Hepatocyte (in vitro differentiated cells): ENCODE data around the gene NR2E1. TPM values are rescaled to one million over a fixed set of nuclear protein-coding genes. Genes with fewer than 3 reads are reported as not detected.

Experiments
- DNase-seq: peaks from one replicate; pipeline ENCODE4 v3.0.0-alpha.2; 2016; ENCODE audit warnings: low spot score
- H2AFZ ChIP-seq: fragments of 200-600 bp; sonication (generic); 2 replicates; pipeline ENCODE4 v1.6.0; 2016; ENCODE audit warnings: antibody characterized with exemption, mild to moderate bottlenecking
- H3K27ac ChIP-seq: fragments of 200-600 bp; sonication (generic); 2 replicates; pipeline ENCODE4 v1.5.1; 2016; ENCODE audit warnings: mild to moderate bottlenecking
- H3K27me3 ChIP-seq: fragments of 200-600 bp; sonication (generic); 2 replicates; pipeline ENCODE4 v1.6.1; 2016
- H3K36me3 ChIP-seq: fragments of 200-600 bp; sonication (generic); replicated peaks from 2 replicates; pipeline ENCODE4 v1.5.1; 2016; ENCODE audit warnings: low read depth; ENCODE audit not compliant: insufficient read depth
- H3K4me1 ChIP-seq: fragments of 200-600 bp; sonication (generic); 2 replicates; pipeline ENCODE4 v1.5.1; 2016; ENCODE audit warnings: mild to moderate bottlenecking, moderate library complexity; ENCODE audit not compliant: insufficient read depth
- H3K4me2 ChIP-seq: fragments of 200-600 bp; sonication (generic); 2 replicates; pipeline ENCODE4 v1.6.0; 2016
- H3K4me3 ChIP-seq: fragments of 200-600 bp; sonication (generic); 2 replicates; pipeline ENCODE4 v1.5.1; 2016; ENCODE audit warnings: mild to moderate bottlenecking
- H3K79me2 ChIP-seq: fragments of 200-600 bp; sonication (generic); 2 replicates; pipeline ENCODE4 v1.6.0; 2017; ENCODE audit warnings: mild to moderate bottlenecking
- H3K9me2 ChIP-seq: fragments of 200-600 bp; sonication (generic); replicated peaks from 2 replicates; pipeline ENCODE4 v1.6.0; 2017; ENCODE audit warnings: mild to moderate bottlenecking; ENCODE audit not compliant: insufficient read depth
- H3K9me3 ChIP-seq: fragments of 200-600 bp; sonication (generic); 2 replicates; pipeline ENCODE4 v1.5.1; 2016; ENCODE audit warnings: low read depth, mild to moderate bottlenecking
- H4K20me1 ChIP-seq: fragments of 200-600 bp; sonication (generic); 2 replicates; pipeline ENCODE4 v1.6.0; 2016; ENCODE audit warnings: mild to moderate bottlenecking; ENCODE audit not compliant: insufficient read depth, poor library complexity, severe bottlenecking
- CTCF ChIP-seq: fragments of 200-600 bp; sonication (generic); IDR thresholded peaks from 2 replicates; pipeline ENCODE4 v1.5.1; 2016; ENCODE audit warnings: antibody characterized with exemption, mild to moderate bottlenecking; ENCODE audit not compliant: poor library complexity
- EZH2 ChIP-seq: fragments of 200-600 bp; sonication (generic); IDR thresholded peaks from 2 replicates; pipeline ENCODE4 v1.6.1; 2016; ENCODE audit warnings: antibody characterized with exemption, mild to moderate bottlenecking, borderline replicate concordance
- EZH2phosphoT487 ChIP-seq: fragments of 200-600 bp; sonication (generic); IDR thresholded peaks from one replicate; pipeline ENCODE4 v1.6.1; 2018; ENCODE audit warnings: antibody characterized with exemption, mild to moderate bottlenecking, low read depth, moderate library complexity; ENCODE audit not compliant: unreplicated experiment, severe bottlenecking
- WGBS: methylation state at CpG from one replicate; pipeline ENCODE4 v1.1.6; 2016; ENCODE audit warnings: low lambda C conversion rate; ENCODE audit errors: missing lambda C conversion rate; 5-methylcytosine and 5-hydroxymethylcytosine counted together
- polyA plus RNA-seq: library from polyadenylated mRNA; unstranded; fragments of >200 nt; fragmentation: Nextera tagmentation; extraction: Ambion mirVana; gene quantifications from 2 replicates; pipeline ENCODE4 v1.2.1, GENCODE V29; 2016
- total RNA-seq: library from RNA; depleted of rRNA; stranded (reverse); fragments of >200 nt; gene quantifications from 2 replicates; pipeline ENCODE4 v1.2.3, GENCODE V29; 2014

Gene NR2E1
- total and polyA plus RNA-seq, 2 experiments from 2014 or later: not detected

GRCh38 chr6:108130262-108130661 is 35.6 kb upstream of the NR2E1 start:
- H3K27me3 ChIP-seq: peaks cover 3% of the 10 kb centered on the region
- TF ChIP-seq EZH2phosphoT487 (no peak), EZH2 (no peak), CTCF (no peak)
- no peak overlapping the region for H3K4me3 ChIP-seq
- DNase-seq: no peak
- H3K36me3 ChIP-seq: no peaks in the 10 kb centered on the region
- no peak overlapping the region for H2AFZ ChIP-seq
- no peaks in the 10 kb centered on the region for H3K79me2 ChIP-seq
- no peaks in the 10 kb centered on the region for H4K20me1 ChIP-seq
- no peaks in the 10 kb centered on the region for H3K9me3 ChIP-seq
- no peak overlapping the region for H3K27ac ChIP-seq
- no peaks in the 10 kb centered on the region for H3K9me2 ChIP-seq
- H3K4me2 ChIP-seq: no peak overlapping the region
- peaks cover 23% of the 10 kb centered on the region for H3K4me1 ChIP-seq

GRCh38 chr6:108132863-108133262 is 33.0 kb upstream of the NR2E1 start:
- Histone ChIP-seq H3K9me3 (no peaks in the 10 kb centered on the region), H3K27me3 (no peaks in the 10 kb centered on the region), H3K79me2 (no peaks in the 10 kb centered on the region), H3K27ac (no peak overlapping the region), H3K4me3 (no peak overlapping the region), H3K36me3 (no peaks in the 10 kb centered on the region), H4K20me1 (no peaks in the 10 kb centered on the region), H3K9me2 (no peaks in the 10 kb centered on the region), H2AFZ (no peak overlapping the region), H3K4me1 (peaks cover 23% of the 10 kb centered on the region), H3K4me2 (no peak overlapping the region)
- TF ChIP-seq EZH2phosphoT487: no peak
- no peak for TF ChIP-seq CTCF
- TF ChIP-seq EZH2: no peak
- no peak for DNase-seq
- WGBS: 80% methylated on average over 4 of the region's 4 CpGs

GRCh38 chr6:108133594-108134179 is 32.1 kb upstream of the NR2E1 start:
- peak overlapping the region; percentile 11 for H3K4me3 ChIP-seq
- DNase-seq: peak; percentile 94
- peak overlapping the region; percentile 64 for H2AFZ ChIP-seq
- peaks cover 19% of the 10 kb centered on the region for H3K4me1 ChIP-seq
- H3K27me3 ChIP-seq: no peaks in the 10 kb centered on the region
- WGBS: 8% methylated on average over 30 of the region's 36 CpGs
- H3K27ac ChIP-seq: peak overlapping the region; percentile 89
- TF ChIP-seq EZH2 (no peak), EZH2phosphoT487 (no peak), CTCF (peak; percentile 12)
- no peaks in the 10 kb centered on the region for H4K20me1 ChIP-seq
- no peaks in the 10 kb centered on the region for H3K9me2 ChIP-seq
- no peaks in the 10 kb centered on the region for H3K9me3 ChIP-seq
- H3K79me2 ChIP-seq: no peaks in the 10 kb centered on the region
- peak overlapping the region; percentile 86 for H3K4me2 ChIP-seq
- no peaks in the 10 kb centered on the region for H3K36me3 ChIP-seq
